ENCODE results near the gene FKBP9. TPM values are rescaled to one million over a fixed set of nuclear protein-coding genes. Genes with fewer than 3 reads are reported as not detected.

The FKBP9 gene
- total RNA-seq, 1 experiment from 2014 or later: 11.0 TPM

GRCh38 chr7:32915041-32915536, 42.2 kb upstream of the FKBP9 start:
- ChIA-PET CTCF (no interaction called here), POLR2A (no interaction called here)
- Mint-ChIP-seq H3K27me3 (ENCODE audit: low read depth) (peaks cover 66% of the 10 kb centered on the region), H3K4me1 (no peaks in the 10 kb centered on the region), H3K9me3 (no peaks in the 10 kb centered on the region), H3K36me3 (no peaks in the 10 kb centered on the region), H3K4me3 (no peak overlapping the region), H3K27ac (no peak overlapping the region)
- ATAC-seq: no peak
- no peak for TF ChIP-seq ZNF423 (CRISPR knock-in tag; IDR thresholded peaks at IDR 0.05)
- TF ChIP-seq HMGA2 (CRISPR knock-in tag; IDR thresholded peaks at IDR 0.05): no peak
- no peak for TF ChIP-seq EMX1 (CRISPR knock-in tag; IDR thresholded peaks at IDR 0.05)
- no peak for TF ChIP-seq PRRX2 (CRISPR knock-in tag; IDR thresholded peaks at IDR 0.05)
- TF ChIP-seq, protein P1, sequence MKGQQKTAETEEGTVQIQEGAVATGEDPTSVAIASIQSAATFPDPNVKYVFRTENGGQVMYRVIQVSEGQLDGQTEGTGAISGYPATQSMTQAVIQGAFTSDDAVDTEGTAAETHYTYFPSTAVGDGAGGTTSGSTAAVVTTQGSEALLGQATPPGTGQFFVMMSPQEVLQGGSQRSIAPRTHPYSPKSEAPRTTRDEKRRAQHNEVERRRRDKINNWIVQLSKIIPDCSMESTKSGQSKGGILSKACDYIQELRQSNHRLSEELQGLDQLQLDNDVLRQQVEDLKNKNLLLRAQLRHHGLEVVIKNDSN (CRISPR knock-in tag; IDR thresholded peaks at IDR 0.05): no peak
- TF ChIP-seq ZNF425 (CRISPR knock-in tag; conservative IDR thresholded peaks at IDR 0.05): no peak
- no peak for TF ChIP-seq KAT7 (CRISPR knock-in tag; IDR thresholded peaks at IDR 0.05; ENCODE audit: borderline replicate concordance)
- no peak for TF ChIP-seq ELF4 (CRISPR knock-in tag; IDR thresholded peaks at IDR 0.05; ENCODE audit: low read depth)
- TF ChIP-seq FOXP1 (CRISPR knock-in tag; IDR thresholded peaks at IDR 0.05; ENCODE audit: borderline replicate concordance): no peak
- no peak for TF ChIP-seq SOX15 (CRISPR knock-in tag; IDR thresholded peaks at IDR 0.05)
- TF ChIP-seq, protein P2, sequence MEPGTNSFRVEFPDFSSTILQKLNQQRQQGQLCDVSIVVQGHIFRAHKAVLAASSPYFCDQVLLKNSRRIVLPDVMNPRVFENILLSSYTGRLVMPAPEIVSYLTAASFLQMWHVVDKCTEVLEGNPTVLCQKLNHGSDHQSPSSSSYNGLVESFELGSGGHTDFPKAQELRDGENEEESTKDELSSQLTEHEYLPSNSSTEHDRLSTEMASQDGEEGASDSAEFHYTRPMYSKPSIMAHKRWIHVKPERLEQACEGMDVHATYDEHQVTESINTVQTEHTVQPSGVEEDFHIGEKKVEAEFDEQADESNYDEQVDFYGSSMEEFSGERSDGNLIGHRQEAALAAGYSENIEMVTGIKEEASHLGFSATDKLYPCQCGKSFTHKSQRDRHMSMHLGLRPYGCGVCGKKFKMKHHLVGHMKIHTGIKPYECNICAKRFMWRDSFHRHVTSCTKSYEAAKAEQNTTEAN (CRISPR knock-in tag; IDR thresholded peaks at IDR 0.05): no peak
- TF ChIP-seq ATF1 (CRISPR knock-in tag; IDR thresholded peaks at IDR 0.05): no peak
- TF ChIP-seq, protein P3, sequence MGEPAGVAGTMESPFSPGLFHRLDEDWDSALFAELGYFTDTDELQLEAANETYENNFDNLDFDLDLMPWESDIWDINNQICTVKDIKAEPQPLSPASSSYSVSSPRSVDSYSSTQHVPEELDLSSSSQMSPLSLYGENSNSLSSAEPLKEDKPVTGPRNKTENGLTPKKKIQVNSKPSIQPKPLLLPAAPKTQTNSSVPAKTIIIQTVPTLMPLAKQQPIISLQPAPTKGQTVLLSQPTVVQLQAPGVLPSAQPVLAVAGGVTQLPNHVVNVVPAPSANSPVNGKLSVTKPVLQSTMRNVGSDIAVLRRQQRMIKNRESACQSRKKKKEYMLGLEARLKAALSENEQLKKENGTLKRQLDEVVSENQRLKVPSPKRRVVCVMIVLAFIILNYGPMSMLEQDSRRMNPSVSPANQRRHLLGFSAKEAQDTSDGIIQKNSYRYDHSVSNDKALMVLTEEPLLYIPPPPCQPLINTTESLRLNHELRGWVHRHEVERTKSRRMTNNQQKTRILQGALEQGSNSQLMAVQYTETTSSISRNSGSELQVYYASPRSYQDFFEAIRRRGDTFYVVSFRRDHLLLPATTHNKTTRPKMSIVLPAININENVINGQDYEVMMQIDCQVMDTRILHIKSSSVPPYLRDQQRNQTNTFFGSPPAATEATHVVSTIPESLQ (CRISPR knock-in tag; IDR thresholded peaks at IDR 0.05): no peak
- no peak for TF ChIP-seq NR1H2 (CRISPR knock-in tag; IDR thresholded peaks at IDR 0.05)
- no peak for TF ChIP-seq IRF2 (CRISPR knock-in tag; IDR thresholded peaks at IDR 0.05; ENCODE audit: borderline replicate concordance, low read depth)
- no peak for TF ChIP-seq CBFB (CRISPR knock-in tag; IDR thresholded peaks at IDR 0.05; ENCODE audit: low read depth)
- no peak for DNase-seq (ENCODE audit: low spot score)

- no peaks in the 10 kb centered on the region for H3K36me3 Mint-ChIP-seq
- H3K27ac Mint-ChIP-seq: no peak overlapping the region
- no peaks in the 10 kb centered on the region for H3K9me3 Mint-ChIP-seq
- CTCF ChIA-PET: no interaction called here
- peaks cover 64% of the 10 kb centered on the region for H3K27me3 Mint-ChIP-seq (ENCODE audit: low read depth)
- no peak for ATAC-seq
- POLR2A ChIA-PET: no interaction called here
- H3K4me3 Mint-ChIP-seq: no peak overlapping the region
- DNase-seq (ENCODE audit: low spot score): no peak
- H3K4me1 Mint-ChIP-seq: no peaks in the 10 kb centered on the region
- TF ChIP-seq, protein P4, sequence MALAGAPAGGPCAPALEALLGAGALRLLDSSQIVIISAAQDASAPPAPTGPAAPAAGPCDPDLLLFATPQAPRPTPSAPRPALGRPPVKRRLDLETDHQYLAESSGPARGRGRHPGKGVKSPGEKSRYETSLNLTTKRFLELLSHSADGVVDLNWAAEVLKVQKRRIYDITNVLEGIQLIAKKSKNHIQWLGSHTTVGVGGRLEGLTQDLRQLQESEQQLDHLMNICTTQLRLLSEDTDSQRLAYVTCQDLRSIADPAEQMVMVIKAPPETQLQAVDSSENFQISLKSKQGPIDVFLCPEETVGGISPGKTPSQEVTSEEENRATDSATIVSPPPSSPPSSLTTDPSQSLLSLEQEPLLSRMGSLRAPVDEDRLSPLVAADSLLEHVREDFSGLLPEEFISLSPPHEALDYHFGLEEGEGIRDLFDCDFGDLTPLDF (CRISPR knock-in tag; IDR thresholded peaks at IDR 0.05): no peak
- TF ChIP-seq, protein P5, sequence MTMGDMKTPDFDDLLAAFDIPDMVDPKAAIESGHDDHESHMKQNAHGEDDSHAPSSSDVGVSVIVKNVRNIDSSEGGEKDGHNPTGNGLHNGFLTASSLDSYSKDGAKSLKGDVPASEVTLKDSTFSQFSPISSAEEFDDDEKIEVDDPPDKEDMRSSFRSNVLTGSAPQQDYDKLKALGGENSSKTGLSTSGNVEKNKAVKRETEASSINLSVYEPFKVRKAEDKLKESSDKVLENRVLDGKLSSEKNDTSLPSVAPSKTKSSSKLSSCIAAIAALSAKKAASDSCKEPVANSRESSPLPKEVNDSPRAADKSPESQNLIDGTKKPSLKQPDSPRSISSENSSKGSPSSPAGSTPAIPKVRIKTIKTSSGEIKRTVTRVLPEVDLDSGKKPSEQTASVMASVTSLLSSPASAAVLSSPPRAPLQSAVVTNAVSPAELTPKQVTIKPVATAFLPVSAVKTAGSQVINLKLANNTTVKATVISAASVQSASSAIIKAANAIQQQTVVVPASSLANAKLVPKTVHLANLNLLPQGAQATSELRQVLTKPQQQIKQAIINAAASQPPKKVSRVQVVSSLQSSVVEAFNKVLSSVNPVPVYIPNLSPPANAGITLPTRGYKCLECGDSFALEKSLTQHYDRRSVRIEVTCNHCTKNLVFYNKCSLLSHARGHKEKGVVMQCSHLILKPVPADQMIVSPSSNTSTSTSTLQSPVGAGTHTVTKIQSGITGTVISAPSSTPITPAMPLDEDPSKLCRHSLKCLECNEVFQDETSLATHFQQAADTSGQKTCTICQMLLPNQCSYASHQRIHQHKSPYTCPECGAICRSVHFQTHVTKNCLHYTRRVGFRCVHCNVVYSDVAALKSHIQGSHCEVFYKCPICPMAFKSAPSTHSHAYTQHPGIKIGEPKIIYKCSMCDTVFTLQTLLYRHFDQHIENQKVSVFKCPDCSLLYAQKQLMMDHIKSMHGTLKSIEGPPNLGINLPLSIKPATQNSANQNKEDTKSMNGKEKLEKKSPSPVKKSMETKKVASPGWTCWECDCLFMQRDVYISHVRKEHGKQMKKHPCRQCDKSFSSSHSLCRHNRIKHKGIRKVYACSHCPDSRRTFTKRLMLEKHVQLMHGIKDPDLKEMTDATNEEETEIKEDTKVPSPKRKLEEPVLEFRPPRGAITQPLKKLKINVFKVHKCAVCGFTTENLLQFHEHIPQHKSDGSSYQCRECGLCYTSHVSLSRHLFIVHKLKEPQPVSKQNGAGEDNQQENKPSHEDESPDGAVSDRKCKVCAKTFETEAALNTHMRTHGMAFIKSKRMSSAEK (CRISPR knock-in tag; IDR thresholded peaks at IDR 0.05; ENCODE audit: borderline replicate concordance): no peak
- TF ChIP-seq, protein P6, sequence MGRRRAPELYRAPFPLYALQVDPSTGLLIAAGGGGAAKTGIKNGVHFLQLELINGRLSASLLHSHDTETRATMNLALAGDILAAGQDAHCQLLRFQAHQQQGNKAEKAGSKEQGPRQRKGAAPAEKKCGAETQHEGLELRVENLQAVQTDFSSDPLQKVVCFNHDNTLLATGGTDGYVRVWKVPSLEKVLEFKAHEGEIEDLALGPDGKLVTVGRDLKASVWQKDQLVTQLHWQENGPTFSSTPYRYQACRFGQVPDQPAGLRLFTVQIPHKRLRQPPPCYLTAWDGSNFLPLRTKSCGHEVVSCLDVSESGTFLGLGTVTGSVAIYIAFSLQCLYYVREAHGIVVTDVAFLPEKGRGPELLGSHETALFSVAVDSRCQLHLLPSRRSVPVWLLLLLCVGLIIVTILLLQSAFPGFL (CRISPR knock-in tag; IDR thresholded peaks at IDR 0.05; ENCODE audit: borderline replicate concordance): no peak
Measured at GRCh38 chr7:32916006-32916405, 41.2 kb upstream of the FKBP9 start.

Measured in WTC11 (cell line).